ENCODE measurements around the gene KCNE5.
"Not testable (repeated sequence)": the region's sequence is repeated elsewhere in the genome, so short reads cannot be mapped to it uniquely, and the experiment has no call there.

Gene KCNE5, protein sequence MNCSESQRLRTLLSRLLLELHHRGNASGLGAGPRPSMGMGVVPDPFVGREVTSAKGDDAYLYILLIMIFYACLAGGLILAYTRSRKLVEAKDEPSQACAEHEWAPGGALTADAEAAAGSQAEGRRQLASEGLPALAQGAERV

GRCh38 chrX:109624641-109625616, at the start of gene KCNE5:
KCNE5 (minus strand) TSS chrX:109625172; CDS start chrX:109625020, 152 bp downstream.
- DNase-seq (ENCODE audit: low spot score) = peak; percentile 10

- DNase-seq (ENCODE audit: low spot score) = no peak
Measured at GRCh38 chrX:109672239-109672638, 47.3 kb upstream of the KCNE5 start.

DNA sequence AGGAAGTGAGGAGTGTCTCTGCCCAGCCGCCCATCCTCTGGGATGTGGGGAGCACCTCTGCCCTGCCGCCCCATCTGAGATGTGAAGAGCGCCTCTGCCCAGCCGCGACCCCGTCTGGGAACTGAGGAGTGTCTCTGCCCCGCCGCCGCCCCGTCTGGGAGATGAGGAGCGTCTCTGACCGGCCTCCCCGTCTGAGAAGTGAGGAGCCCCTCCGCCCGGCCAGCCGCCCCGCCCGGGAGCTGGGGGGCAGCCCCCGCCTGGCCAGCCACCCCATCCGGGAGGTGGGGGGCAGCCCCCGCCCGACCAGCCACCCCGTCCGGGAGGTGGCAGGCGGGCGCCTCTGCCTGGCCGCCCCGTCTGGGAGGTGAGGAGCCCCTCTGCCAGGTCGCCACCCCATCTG, 46.2 kb upstream of the KCNE5 start:
- DNase-seq (ENCODE audit: low spot score) = not testable (repeated sequence)

- DNase-seq (ENCODE audit: low spot score) = no peak
Measured at GRCh38 chrX:109667986-109668385, 43.0 kb upstream of the KCNE5 start.

GRCh38 chrX:109660435-109661143, 35.6 kb upstream of the KCNE5 start:
- DNase-seq (ENCODE audit: low spot score) = no peak

- DNase-seq (ENCODE audit: low spot score) = no peak
Measured at GRCh38 chrX:109658391-109658790, 33.4 kb upstream of the KCNE5 start.

DNA sequence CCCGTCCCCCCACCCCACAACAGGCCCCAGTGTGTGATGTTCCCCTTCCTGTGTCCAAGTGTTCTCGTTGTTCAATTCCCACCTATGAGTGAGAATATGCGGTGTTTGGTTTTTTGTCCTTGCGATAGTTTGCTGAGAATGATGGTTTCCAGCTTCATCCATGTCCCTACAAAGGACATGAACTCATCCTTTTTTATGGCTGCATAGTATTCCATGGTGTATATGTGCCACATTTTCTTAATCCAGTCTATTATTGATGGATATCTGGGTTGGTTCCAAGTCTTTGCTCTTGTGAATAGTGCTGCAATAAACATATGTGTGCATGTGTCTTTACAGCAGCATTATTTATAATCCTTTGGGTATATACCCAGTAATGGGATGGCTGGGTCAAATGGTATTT, 32.4 kb upstream of the KCNE5 start:
- not testable (repeated sequence) for DNase-seq (ENCODE audit: low spot score)

- no peak for DNase-seq (ENCODE audit: low spot score)
Measured at GRCh38 chrX:109656774-109657173, 31.8 kb upstream of the KCNE5 start.

DNA sequence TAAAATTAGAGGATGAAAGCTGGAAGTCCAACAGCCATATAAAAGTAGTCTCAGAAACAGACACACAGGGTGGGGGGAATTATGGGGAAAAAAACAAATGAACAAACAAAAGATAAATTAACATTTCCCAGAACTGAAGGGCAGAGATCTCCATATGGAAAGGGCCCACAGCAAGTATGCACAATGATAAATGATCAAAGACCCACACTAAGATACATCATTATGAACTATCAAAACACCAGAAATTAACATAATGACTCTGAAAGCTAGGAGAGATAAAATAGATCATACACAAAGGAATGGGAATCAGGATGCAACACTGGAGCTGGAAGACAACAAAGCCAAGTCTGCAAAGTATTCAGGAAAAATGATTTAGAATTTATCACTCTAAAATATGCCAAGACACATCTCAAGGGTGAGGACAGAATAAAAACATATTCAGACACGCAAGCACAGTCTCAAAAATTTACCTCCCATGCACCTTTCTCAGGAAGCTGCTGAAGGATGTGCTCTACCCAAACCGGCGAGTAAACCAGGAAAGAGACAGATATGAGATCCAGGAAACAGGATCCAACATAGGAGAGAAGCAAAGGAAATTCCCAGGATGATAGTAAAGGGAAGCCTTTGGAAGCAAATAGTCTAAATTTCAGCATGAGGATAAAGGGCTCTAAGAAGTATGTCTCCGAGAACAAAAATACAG, 30.7 kb upstream of the KCNE5 start:
- DNase-seq (ENCODE audit: low spot score) = no peak

DNA sequence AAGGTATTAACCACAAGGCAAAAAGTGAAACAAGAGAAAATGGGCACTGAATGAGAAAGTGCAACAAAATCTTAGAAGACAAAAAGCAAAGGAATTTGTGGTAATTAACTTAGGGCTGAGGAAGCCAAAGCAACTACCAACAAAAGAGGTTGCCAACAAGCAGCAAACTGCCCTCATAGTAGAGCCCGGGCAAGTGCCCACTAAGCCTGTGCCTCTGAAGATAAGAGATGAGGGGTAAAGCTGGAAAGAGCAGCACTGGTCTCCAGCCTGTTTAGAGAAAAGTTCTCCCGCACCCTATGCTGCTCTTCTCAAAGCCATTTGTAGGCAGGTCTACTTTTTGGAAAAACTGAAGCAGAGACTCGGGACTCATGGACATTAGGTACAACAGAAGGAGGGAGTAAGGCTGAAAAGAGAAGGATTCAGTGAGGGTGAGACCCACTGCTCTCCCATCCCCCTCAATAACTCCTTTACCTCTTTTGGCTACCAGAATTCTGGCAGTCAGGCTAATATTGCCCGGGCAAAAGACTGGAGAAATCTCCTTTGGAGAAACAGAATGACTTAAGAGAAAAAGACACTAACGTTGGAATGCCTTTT, 29.6 kb upstream of the KCNE5 start:
- DNase-seq (ENCODE audit: low spot score) = no peak

DNA sequence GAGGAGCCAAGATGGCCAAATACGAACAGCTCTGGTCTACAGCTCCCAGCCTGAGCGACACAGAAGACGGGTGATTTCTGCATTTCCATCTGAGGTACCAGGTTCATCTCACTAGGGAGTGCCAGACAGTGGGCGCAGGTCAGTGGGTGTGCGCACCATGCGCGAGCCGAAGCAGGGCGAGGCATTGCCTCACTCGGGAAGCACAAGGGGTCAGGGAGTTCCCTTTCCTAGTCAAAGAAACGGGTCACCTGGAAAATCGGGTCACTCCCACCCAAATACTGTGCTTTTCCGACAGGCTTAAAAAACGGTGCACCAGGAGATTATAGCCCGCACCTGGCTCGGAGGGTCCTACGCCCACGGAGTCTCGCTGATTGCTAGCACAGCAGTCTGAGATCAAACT, 19.7 kb upstream of the KCNE5 start:
- not testable (repeated sequence) for DNase-seq (ENCODE audit: low spot score)

- DNase-seq (ENCODE audit: low spot score) = no peak
Measured at GRCh38 chrX:109643687-109644086, 18.7 kb upstream of the KCNE5 start.

- no peak for DNase-seq (ENCODE audit: low spot score)
Measured at GRCh38 chrX:109638158-109638557, 13.2 kb upstream of the KCNE5 start.

DNA sequence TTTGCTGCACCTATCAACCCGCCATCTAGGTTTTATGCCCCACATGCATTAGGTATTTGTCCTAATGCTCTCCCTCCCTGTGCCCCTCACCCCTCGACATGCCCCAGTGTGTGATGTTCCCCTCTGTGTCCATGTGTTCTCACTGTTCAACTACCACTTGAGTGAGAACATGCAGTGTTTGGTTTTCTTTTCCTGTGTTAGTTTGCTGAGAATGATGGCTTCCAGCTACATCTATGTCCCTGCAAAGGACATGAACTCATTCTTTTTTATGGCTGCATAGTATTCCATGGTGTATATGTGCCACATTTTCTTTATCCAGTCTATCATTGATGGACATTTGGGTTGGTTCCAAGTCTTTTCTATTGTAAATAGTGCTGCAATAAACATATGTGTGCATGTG, 12.5 kb upstream of the KCNE5 start:
- DNase-seq (ENCODE audit: low spot score) = not testable (repeated sequence)

GRCh38 chrX:109635146-109635545, 10.2 kb upstream of the KCNE5 start:
- DNase-seq (ENCODE audit: low spot score) = peak; percentile 21

DNA sequence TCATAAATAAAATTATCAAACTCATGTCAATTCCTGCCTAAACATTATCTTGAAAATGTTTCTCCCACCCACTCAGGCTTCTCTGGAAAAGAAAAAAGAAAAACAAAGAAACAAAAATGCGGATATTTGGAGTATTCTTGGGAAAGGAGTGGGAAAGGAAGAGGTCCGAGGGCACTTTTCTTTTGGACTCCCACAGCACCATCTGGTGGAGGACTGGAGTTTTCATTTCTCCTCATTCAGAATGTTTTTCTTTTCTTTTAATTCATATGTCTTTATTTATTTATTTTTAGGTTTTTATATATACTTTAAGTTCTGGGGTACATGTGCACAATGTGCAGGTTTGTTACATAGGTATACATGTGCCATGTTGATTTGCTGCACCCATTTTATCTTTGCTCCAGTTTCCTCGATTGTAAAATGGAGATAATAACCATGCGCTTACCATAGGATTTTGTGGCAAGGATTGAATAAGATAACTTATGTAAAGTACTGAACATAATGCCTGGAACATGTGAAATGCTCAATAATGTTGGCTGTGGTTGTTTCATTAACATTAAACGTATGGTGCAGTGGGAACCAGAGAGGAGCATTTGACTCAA, 8.0 kb upstream of the KCNE5 start:
- DNase-seq (ENCODE audit: low spot score) = peak; percentile 33

- no peak for DNase-seq (ENCODE audit: low spot score)
Measured at GRCh38 chrX:109629310-109629709, 4.3 kb upstream of the KCNE5 start.

GRCh38 chrX:109626637-109627036, 1.7 kb upstream of the KCNE5 start:
- DNase-seq (ENCODE audit: low spot score) = no peak

DNA sequence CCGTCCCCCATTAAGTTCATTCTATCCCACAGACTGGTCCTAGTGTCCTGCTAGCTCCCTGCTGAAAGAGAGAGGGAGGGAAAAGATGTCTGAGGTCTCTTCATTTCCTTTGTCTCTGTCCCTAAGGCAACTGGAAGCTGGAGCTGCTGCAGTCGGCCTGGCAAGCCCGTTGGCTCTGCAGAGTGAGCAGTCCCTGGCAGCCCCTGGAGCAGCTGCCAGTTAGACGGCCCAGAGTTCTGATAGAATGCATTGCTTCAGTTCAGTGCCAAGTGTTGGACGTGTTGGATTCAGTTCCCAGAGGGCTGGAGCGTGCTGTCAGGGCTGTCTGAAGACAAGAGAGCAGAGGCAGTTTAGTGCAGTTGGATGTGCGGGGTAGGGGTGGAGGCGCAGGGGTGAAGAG, 975 bp downstream of the KCNE5 start:
- DNase-seq (ENCODE audit: low spot score) = no peak

DNA sequence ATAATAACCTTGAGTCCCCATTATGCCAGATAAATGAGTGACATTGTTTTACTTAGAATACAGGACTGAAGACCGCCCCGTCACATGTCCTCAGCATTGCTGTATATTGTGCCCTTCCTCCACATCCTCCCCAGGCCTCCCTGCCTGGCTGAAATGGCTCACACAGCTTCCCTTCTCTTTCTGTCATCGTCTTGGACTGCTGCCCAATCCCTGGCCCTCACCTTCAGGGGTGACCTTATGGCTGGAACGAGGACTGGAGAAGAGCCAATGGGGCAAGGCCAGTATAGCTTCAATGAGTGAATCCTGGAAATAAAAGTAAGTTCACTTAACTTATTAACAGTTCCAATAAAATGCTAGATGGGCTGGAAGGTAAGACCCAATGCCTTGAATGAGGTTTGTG, 2.7 kb downstream of the KCNE5 start:
- DNase-seq (ENCODE audit: low spot score) = no peak

- DNase-seq (ENCODE audit: low spot score) = no peak
Measured at GRCh38 chrX:109619771-109620170, 5.2 kb downstream of the KCNE5 start.
